GM23338 (cell line): Measurements from ENCODE around the gene FAU.

ENCODE experiments used
- EZH2 ChIP-seq: fragments of 200-600 bp; sonication (generic); IDR thresholded peaks from one replicate; pipeline ENCODE4 v1.8.0; 2017; ENCODE audit warnings: antibody characterized with exemption, mild to moderate bottlenecking, low read depth; ENCODE audit not compliant: unreplicated experiment
- JUNB ChIP-seq: IDR thresholded peaks from one replicate; pipeline ENCODE4 v1.6.1; 2016; ENCODE audit warnings: antibody characterized with exemption; ENCODE audit not compliant: unreplicated experiment
- POLR2AphosphoS5 ChIP-seq: IDR thresholded peaks from 2 replicates; pipeline ENCODE4 v1.6.1; 2016; ENCODE audit warnings: antibody characterized with exemption, low read depth
- REST ChIP-seq: IDR thresholded peaks from one replicate; pipeline ENCODE4 v1.6.1; 2018; ENCODE audit warnings: antibody characterized with exemption; ENCODE audit not compliant: unreplicated experiment
- TF ChIP-seq, protein P1 (sequence below), 2 experiments: fragments of 200-600 bp in 1 of 2; sonication (generic) in 1 of 2; conservative IDR thresholded peaks; 2 replicates each; pipeline versions ENCODE4 v1.5.1 to v1.6.1; 2016 to 2017; ENCODE audit warnings: antibody characterized with exemption in 2 of 2, low read depth in 2 of 2, mild to moderate bottlenecking in 2 of 2, moderate library complexity in 1 of 2

DNA sequence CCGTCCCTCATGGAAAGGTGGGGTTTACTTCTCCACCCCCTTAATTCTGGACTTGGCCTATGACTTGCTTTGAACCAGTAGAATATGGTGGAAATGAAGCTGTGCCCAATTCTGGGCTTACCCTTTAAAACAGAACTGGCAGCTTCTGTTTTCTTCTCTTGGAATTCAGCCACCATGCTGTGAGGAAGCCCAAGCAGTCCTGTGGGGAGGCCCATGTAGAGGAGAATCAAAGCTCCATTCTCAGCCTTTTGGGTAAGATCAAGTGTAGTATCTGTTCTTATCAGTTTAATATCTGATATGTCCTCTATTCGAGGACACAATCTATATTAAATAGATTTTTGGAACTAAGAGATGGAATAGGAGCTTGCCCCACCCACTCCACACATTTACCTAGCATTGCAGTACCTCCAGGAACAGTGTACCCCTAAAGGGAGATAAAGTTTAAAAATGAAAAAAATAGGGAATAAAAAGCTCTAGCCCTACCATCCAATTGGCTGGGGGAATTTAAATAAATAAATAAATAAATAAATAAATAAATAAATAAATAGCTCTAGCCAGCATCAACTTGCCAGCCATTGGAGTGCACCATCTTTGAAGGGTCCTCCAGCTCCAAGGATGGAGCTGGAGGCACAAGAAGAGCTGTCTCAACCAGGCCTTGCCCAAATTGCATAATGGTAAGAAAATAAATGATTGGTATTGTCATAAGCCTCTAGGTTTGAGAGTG lies 25.6 kb upstream of the FAU start:
- TF ChIP-seq, protein P1, sequence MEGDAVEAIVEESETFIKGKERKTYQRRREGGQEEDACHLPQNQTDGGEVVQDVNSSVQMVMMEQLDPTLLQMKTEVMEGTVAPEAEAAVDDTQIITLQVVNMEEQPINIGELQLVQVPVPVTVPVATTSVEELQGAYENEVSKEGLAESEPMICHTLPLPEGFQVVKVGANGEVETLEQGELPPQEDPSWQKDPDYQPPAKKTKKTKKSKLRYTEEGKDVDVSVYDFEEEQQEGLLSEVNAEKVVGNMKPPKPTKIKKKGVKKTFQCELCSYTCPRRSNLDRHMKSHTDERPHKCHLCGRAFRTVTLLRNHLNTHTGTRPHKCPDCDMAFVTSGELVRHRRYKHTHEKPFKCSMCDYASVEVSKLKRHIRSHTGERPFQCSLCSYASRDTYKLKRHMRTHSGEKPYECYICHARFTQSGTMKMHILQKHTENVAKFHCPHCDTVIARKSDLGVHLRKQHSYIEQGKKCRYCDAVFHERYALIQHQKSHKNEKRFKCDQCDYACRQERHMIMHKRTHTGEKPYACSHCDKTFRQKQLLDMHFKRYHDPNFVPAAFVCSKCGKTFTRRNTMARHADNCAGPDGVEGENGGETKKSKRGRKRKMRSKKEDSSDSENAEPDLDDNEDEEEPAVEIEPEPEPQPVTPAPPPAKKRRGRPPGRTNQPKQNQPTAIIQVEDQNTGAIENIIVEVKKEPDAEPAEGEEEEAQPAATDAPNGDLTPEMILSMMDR (conservative IDR thresholded peaks at IDR 0.05; ENCODE audit: low read depth in 2 of 2), result no peak
- no peak for TF ChIP-seq POLR2AphosphoS5
- TF ChIP-seq REST, result no peak
- no peak for TF ChIP-seq JUNB
- no peak for TF ChIP-seq EZH2
